HepG2 (cell line): ENCODE data around the gene FBN2. TPM values are rescaled to one million over a fixed set of nuclear protein-coding genes. Genes with fewer than 3 reads are reported as not detected.

Experiments
- polyA plus RNA-seq, 8 experiments: library from polyadenylated mRNA; depleted of rRNA in 3 of 8; stranded (reverse) in 7 of 8; unstranded in 1 of 8; fragments of >200 nt; fragmentation: Illumina TruSeq in 4 of 8; extraction: Trizol in 4 of 8; gene quantifications; 2 replicates each; pipeline versions ENCODE4 v1.2.1 to v1.2.3, GENCODE V29; 2011 to 2016; ENCODE audit warnings: low read depth in 4 of 8, missing spikeins in 1 of 8, mixed read lengths in 1 of 8; ENCODE audit not compliant: insufficient read depth in 1 of 8
- small RNA-seq, 3 experiments: library from RNA; depleted of rRNA; stranded (forward); fragments of <200 nt; gene quantifications; one replicate each; pipeline ENCODE3, GENCODE V24; 2012; ENCODE audit warnings: low read depth in 2 of 3, low replicate concordance in 1 of 3; ENCODE audit not compliant: insufficient read length in 3 of 3, insufficient read depth in 2 of 3
- total RNA-seq, 5 experiments: library from RNA; depleted of rRNA; stranded (reverse); fragments of >200 nt; fragmentation: Illumina TruSeq; extraction: Trizol; gene quantifications; 2 replicates each; pipeline ENCODE4 v1.2.3, GENCODE V29; 2016; ENCODE audit warnings: low read depth in 1 of 5

FBN2 gene
- total and polyA plus RNA-seq, 2 of the 13 experiments (the other 11 are each of a cell fraction or from before 2014, with no cell fraction given), result not detected

Small RNA genes lying within 50 kb of the gene (small RNA-seq; reads per million reads assigned to genes)
- gene RF00019, result 0 reads per million in 3 experiments
